AG20443 (cell line): ENCODE results near the gene AGBL4.
"Not testable (repeated sequence)": the region's sequence is repeated elsewhere in the genome, so short reads cannot be mapped to it uniquely, and the experiment has no call there.

Source experiments
- DNase-seq: peaks from one replicate; pipeline ENCODE4 v3.0.0; 2012; ENCODE audit warnings: low spot score, mixed read lengths

The AGBL4 gene

DNA sequence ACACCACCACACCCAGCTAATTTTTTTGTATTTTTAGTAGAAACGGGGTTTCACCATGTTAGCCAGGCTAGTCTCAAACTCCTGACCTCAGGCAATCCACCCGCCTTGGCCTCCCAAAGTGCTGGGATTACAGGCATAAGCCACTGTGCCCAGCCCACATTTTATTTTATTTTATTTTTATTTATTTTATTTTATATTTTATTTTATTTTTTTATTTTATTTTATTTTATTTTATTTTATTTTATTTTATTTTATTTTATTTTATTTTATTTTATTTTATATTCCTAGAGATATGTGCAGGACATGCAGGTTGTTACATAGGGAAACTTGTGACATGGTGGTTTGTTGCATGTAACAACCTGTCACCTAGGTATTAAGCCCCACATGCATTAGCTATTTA lies 721.4 kb downstream of the AGBL4 start:
- DNase-seq, result not testable (repeated sequence)

DNA sequence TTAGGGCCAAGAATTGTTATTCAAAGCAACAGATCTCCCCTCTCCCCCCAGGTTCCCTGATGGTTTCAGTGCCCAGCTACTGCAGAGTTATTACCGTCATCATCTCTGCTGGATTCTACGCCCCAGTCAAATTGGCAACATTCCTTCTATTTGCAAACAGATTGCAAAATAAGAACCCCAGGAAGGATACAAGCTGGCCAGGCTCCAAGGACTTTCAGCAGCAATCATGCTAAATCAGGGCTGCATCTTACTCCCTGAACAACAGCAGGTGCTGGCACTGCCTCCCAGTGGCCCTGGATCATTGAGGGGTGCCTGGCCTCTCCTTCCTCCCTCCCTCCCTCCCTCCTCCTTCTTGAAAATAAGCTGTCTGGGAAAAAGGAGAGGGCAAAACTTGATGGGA lies 725.5 kb downstream of the AGBL4 start:
- peak; percentile 7 for DNase-seq

DNA sequence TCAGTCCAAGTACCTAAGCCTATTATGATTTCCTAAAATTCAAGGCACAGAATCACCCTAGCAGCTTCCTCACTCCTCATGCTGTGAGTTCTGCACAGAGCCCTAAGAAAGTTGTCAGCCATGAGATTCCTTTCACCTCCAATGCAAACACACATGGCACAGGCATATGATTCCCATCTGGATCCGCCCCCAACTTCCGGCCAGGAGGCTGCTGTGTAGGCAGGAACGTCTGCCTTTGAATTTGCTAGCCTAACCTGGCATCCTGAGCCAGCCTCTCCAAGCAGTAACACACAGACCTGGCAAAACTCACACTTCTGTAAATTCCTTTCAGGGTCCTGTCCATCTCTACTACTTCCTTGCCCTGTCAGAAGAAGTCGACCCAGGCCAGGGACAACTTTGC lies 726.0 kb downstream of the AGBL4 start:
- no peak for DNase-seq

DNA sequence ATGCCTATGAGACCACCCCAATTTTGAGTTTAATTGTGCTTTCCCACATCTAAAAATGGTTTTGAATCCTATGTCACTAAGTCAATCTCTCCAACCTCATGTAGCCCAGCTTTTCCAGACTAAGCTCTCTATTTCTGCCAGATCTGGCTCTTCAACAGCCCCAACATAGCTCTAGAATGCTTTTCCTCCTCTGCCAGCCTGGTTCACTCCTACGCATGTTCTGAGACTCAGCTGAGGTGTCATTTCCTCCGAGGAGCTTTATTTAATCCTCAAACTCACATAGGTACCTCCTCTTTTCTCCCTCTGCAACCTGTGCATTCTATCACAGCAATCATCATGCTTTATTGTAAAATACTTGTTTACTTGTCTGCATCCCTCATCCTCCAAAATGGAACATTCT lies 729.2 kb downstream of the AGBL4 start:
- DNase-seq, result no peak

DNA sequence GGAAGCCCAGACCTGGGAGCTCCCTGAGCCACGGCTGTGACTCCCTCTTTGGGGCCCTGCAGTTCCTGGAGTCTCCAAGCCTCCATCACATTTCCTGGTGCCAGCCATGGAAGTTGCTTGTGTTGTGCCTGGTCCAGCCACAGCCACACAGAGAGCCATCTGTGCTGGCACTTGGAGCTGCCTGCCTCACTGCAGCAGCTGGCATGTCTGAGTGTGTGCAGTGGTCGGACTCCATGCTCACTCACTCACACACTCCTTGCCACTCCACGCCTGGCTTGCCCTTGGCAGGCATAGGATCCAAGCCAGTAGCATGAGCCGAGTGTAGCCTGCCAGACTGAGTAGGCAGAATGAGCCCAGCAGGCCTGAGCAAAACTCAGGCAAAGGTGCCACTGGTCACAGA lies 730.7 kb downstream of the AGBL4 start:
- no peak for DNase-seq

DNA sequence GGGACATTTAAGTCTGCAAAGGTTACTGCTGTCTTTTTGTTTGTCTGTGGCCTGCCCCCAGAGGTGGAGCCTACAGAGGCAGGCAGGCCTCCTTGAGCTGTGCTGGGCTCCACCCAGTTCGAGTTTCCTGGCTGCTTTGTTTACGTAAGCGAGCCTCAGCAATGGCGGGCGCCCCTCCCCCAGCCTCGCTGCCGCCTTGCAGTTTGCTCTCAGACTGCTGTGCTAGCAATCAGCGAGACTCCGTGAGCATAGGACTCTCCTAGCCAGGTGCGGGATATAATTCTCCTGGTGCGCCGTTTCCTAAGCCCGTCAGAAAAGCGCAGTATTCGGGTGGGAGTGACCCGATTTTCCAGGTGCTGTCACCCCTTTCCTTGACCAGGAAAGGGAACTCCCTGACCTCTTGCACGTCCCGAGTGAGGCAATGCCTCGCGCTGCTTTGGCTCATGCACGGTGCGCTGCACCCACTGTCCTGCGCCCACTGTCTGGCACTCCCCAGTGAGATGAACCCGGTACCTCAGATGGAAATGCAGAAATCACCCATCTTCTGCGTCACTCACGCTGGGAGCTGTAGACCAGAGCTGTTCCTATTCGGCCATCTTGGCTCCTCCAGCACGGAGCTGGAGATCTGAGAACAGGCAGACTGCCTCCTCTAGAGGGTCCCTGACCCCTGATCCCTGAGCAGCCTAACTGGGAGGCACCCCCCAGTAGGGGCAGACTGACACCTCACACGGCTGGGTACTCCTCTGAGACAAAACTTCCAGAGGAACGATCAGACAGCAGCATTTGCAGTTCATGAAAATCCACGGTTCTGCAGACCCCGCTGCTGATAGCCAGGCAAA lies 766.3 kb downstream of the AGBL4 start:
- DNase-seq, result not testable (repeated sequence)

DNA sequence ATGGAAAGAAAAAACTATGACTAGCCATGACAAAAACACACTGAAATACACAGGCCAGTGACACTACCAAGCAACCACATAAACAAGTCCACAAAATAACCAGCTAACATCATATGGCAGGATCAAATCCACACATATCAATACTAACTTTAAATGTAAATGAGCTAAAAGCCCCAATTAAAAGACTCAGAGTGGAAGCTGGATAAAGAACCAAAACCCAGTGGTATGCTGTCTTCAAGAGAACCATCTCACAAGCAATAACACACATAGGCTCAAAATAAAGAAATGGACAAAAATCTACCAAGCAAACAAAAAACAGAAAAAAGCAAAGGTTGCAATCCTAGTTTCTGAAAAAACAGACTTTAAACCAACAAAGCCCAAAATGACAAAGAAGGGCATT lies 770.8 kb downstream of the AGBL4 start:
- DNase-seq, result no peak

DNA sequence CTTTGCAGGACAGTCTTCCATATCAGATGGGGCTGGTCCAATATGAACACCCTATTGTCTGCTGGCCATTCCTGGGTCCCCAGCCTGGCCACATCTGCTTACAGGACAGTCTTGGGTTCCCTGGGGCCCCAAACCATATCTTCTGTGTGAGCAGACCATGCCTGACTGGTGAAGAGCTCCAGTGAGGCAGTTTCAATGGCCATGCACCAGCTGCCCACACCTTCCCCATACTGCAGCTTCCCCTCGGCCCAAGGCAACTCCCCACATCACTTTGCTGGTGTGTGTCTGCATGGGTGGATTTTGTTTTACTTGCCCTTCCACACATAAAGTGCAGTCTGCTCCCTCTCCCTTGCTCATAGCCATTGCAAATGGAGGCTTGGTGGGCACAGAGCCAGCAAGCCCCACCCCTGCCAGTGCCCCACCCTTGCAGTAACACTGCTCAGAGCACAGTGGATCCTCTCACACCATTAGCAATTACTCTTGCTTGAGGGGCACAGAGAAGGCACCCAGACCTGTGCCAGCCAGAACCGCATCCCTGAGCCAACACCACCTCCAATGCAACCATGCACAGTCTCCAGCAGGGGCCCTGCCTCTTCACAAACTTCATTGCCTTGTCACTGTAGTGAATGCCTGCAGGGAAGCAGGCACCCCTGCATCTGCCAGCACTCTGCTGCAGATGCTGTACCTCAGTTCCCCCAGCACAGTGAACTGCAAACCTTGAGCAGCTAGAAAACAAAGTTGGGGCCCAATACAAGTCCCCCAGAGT lies 772.6 kb downstream of the AGBL4 start:
- no peak for DNase-seq

DNA sequence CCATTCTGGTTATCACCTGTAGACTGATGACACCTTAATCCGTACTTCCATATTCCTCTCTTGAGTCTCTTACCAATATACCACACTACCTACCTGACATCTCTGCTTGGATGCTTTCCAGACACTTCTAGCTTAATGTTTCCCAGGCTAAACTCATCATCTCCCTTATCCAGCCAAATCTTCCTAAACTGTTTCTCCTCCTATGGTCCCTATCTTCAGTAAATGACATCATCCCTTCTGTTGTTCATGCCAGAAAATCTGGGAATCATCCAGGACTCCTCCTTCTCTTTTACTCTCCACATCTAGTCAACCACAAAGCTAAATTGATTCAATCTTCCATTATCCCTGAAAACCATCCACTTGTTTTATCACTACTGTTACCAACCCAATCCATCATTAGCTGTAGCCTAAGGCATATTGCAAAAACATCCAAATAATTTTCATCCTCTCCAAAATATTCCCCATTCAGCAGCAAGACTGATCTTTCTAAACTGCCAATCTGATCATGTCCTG lies 783.0 kb downstream of the AGBL4 start:
- DNase-seq, result no peak

DNA sequence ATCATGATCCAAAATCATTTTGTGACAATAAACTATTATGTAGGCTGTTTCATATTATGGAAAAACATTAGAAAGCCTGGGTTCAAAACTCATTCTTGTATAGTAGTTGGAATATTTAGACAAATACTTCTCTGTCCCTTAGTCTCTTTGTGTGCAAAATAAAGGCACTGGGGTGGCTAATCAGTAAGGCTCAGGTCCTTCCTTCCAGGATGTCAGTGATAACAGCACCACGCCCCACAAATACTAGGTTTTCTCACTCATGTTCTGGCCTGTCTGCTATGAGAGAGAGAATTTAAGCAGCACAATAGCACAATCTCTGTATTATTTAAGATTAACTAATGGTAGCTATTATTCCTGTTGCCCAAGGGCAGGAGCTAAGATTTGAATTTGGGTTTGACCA lies 788.8 kb downstream of the AGBL4 start:
- no peak for DNase-seq

DNA sequence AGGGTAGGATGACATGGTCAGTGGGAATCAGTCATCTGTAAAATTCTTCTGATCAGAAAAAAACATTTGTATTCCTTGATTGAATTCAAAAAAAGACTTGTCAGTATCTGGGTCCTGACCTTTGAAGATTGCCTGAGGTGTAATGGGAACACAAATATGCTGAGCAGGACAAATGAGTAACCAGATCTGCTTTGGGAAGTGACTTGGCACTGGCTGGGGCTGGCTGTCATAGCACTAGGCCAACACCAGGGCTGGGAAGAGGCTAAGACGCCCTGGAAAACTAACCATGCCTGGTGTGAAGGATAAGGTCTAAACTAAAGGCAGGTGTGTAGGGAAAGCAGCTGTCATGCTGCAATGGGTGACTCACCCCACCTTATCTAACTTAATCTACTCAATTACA lies 794.2 kb downstream of the AGBL4 start:
- peak; percentile 9 for DNase-seq

DNA sequence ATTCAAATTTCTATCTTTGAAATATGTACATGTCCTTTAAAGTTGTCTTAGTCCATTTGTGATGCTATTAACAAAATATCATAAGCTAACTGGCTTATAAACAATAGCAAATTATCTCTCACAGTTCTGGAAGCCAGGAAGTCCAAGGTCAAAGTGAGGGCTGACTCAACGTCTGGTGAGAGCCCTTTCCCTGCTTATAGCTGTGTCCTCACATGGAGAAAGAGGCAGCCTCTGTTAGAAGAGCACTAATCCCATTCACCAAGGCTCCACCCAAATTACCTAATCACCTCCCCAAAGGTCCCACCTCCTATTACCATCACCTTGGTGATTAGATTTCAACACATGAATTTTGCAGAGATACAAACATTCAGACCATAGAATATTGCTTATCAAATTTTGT lies 797.0 kb downstream of the AGBL4 start:
- DNase-seq, result no peak

DNA sequence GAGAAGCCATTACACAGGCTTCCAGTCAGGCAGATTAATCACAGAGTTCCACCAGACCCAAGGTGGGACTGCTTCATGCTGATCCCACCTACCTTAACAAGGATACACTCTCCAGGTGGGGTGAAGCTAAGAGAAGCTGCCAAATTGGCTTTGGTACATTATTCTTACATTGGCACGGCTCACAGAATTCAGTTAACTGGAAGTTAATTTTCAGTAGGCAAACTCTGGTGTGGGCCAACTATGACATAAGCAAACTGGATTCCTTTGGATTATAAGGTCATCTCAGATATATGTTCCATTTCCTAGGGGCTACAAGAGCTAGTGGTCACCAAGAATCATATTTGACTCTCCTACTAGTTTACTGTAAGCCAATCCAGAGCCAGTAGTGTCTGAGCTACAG lies 798.3 kb downstream of the AGBL4 start:
- DNase-seq, result no peak

DNA sequence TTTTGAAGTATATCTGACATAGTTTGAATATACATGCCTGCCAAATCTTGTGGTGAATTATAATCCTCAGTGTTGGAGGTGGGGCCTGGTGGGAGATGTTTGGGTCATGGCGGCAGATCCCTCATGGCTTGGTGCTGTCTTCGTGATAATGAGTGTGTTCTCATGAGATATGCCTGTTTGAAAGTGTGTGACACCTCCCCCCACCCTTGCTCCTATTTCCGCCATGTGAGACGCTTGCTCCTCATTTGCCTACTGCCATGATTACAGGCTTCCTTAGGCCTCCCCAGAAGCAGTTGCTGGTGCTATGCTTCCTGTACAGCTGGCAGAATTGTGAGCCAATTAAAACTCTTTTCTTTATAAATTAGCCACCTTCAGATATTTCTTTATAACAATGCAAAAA lies 810.5 kb downstream of the AGBL4 start:
- DNase-seq, result no peak

DNA sequence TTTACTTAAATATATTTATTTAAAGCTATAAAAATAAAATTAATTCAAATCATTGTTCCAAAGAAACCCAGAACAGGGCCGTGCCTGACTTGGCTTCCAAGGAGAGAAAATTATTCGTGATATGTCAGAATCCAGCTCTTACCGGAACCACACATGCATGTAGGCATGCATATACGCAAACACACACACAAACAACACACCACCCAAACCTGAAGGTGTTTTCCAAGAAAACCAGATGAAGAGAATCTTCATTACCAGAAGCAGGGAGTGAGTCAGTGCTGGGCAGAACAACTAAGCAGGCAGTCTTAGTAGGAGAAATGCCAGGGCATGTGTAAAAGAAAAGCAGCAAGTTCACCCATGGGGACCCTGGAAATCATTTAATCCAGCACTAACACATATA lies 815.0 kb downstream of the AGBL4 start:
- no peak for DNase-seq

DNA sequence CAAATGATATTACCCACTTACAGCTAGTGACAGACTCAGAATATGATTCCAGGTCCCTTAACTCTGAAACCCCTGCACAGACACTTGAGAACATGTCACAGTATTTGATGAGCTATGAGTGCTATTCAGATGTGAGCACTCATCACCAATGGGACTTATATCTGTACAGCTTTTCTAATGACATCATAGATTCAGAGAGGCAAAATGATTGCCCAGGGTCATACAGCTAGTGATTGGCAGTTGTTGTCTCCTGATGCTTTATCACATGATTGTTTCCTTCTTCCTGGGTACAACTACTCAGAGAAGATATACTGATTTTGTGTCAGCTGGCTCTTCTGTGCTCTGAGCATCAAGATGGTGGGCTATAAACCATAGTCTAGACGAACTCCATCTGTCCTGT lies 819.0 kb downstream of the AGBL4 start:
- no peak for DNase-seq

DNA sequence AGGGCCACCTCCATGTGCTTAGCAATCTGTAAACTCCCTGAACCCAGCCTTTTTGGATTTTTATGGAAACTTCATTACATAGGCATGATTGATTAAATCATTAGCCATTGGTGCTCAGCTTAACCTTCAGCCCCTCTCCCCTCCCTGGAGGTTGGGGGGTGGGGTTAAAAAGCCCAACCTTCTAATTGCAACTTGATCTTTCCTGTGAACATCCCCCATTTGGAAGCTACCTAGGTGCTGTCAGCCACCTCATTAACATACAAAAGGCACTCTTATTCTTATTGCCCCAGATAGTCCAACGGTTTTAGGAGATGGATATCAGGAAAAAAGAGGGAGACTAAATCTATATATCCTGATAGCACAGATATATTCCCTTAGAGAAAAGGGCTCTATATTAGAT lies 823.0 kb downstream of the AGBL4 start:
- no peak for DNase-seq

DNA sequence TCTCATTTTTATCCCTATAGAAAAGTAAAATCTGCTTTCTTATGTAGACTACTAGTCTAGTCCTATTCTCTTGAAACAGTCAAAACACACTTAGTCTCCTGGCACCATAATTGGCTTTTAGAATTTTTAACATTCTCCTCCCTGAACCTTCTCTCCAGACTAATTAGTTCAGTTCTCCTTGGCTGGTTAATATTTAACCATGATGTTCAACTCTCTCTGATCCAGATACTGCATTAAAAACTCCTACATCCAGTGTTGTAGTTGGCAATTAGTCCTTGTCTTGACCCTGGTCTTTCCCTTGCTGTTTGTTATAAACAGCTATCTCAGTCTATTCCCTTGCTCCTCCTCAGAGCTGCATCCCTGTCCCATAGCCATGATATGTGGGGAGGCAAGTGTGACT lies 824.2 kb downstream of the AGBL4 start:
- DNase-seq, result no peak

DNA sequence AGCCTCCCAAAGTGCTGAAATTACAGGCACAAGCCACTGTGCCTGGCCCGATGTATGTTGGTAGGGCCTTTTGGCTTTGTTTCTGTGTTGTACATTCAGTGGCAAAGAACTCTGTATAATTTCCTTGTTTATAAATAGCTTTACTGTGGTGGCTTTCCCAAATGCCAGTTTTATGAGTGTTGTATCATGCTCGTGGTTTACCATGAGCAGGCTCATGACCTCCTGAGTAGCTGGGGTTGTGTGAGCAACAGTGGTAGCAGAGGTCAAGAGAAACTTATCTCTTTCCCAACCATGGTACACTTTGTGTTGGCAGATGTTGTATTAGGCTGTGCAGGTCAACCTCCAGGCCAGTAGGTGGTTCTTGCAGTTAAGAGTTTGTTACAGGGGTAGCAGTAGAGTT lies 826.7 kb downstream of the AGBL4 start:
- no peak for DNase-seq

DNA sequence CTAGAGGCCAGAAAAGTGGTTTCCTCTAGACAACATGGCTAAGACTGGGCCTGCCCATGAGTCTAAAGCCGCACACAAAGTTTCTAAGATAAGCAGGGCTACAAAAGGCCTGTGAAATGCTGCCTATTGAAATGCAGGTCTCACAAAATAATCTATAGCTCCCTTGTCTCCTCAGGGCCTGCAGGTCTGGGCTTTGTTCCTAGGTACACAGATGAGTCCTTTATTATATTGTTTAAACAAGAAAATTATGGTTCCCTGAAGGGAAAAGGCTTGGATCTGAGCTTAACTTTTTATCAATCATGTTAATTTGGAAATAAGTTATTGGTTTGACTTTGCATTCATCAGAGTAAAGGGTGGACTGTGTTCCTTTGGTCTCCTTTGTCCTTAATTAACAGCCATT lies 833.6 kb downstream of the AGBL4 start:
- DNase-seq, result no peak

DNA sequence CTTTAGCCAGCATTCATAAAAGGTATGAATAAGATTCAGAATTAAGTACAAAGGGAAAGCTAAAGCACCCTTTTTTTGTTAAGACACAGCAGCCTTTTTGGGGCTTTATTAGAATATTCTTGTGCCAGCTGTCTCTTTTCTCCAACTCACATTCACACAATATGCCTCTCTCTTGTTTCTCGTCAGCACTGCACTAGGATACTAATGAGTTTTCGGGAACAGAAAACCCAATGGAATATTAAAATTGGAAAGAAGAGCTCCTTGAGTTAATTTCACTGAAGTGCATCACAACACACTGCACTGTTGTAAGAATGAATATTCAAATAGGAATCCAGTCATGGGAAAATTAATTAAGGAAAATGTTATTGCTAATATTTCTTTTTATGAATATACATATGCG lies 836.7 kb downstream of the AGBL4 start:
- DNase-seq, result no peak

DNA sequence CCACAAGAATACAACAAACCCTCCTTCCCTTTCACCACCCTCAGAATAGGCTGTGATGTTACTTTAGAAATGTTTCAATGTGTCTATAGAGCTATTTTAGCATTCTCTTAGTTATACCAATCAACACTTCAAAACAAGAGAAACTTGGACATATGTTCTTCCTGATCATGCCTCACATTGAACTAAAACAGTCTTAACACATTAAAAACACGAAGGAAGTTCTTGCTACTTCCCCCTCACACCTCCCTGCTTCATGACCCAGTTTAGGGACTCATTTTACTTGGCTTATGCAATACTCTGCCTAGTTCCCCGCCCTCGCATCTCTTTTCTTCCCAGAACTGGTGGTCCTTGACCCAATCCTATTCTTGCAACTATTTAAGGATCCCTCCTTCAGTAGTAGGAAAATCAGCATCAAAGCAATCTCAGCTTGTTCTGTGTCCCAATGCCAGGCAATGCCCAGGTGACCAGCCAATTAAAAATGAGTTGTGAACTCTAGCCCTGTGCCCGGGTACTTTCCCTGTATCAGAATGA lies 838.2 kb downstream of the AGBL4 start:
- DNase-seq, result no peak

DNA sequence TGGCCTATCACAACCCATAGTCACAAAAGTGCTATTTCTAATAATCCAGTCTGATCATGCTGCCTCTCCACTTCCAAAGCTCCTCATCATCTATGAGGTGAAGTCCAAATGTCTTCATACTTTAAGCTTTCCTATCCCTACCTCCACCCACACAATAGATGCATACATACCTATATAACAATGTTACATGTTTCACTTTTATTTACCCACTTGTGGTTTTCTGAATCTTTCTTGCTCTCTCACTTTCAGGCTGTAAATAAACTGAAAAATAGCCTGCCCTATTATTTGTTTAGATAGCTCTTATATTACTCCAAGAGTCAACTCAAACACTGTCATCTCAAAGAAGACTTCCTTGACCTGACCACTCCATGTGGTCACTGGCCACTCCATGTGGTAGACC lies 840.3 kb downstream of the AGBL4 start:
- DNase-seq, result no peak
